HG03460 (cell line): ENCODE data around the gene ADAMTSL1.

Experiments used
- ATAC-seq: cut with Tn5 transposase; IDR thresholded peaks from one replicate; pipeline ENCODE4 v1.9.1; 2021; ENCODE audit not compliant: unreplicated experiment

ADAMTSL1 gene

GRCh38 chr9:18849270-18849669 lies 375.3 kb downstream of the ADAMTSL1 start:
- no peak for ATAC-seq

- no peak for ATAC-seq
Observed at GRCh38 chr9:18849890-18850677, 376.1 kb downstream of the ADAMTSL1 start.

- no peak for ATAC-seq
Observed at GRCh38 chr9:18851069-18851795, 377.3 kb downstream of the ADAMTSL1 start.

GRCh38 chr9:18855656-18856055 lies 381.7 kb downstream of the ADAMTSL1 start:
- no peak for ATAC-seq

DNA sequence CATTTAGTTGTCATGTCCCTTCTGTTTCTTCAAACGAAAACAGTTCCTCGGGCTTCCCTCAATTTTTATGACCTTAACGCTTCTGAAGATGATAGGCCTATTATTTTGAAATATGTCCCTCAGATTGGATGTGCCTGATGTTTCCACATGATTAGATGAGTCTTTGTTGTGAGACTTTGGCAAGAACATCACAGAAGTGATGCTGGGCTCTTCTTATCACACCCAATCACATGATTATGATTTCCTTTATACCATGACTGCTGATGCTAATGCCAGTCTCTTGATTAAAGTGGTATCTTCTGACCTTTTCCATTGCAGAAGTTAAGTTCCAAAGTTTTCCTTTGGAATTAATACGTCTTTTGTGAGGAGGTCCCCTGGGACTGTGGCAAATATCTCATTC lies 383.4 kb downstream of the ADAMTSL1 start:
- no peak for ATAC-seq

DNA sequence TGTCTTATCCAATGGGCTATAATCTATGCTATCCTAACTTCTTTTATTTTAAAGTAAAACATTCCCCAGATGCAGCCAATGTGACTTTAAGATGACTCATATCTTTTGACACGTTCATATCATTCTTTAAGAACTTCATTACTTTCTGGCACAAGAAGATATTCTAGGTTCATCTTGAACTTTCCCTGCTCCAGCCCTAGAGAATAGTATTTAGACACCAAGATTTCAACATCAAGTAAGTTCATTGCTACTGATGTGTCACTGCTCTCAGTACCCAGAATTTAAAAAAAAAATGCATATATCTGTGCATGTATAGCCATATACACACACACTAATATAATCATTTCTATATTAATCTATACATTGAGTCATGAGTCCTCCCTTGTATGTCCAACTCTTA lies 383.8 kb downstream of the ADAMTSL1 start:
- ATAC-seq = no peak

GRCh38 chr9:18861609-18862544 lies 387.9 kb downstream of the ADAMTSL1 start:
- ATAC-seq = no peak

DNA sequence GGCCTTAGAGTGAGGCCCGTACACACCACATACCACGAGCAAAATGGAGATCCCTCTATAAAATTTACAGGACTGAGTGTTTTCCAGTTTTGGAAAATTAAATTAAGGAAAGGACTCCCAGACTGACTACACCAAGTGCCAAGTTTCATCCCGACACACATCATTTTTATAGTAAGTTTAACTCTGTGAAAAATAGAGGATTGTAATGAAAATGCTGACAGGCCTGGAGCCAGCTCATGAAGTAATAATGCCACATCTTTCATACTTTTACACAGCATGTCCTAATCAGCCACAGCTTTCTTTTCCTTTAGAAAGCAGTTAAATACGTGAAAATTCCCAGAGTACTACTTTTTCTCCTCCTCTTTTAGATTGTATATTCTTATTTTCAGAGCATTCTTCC lies 389.8 kb downstream of the ADAMTSL1 start:
- no peak for ATAC-seq

GRCh38 chr9:18864516-18864915 lies 390.6 kb downstream of the ADAMTSL1 start:
- ATAC-seq = no peak

DNA sequence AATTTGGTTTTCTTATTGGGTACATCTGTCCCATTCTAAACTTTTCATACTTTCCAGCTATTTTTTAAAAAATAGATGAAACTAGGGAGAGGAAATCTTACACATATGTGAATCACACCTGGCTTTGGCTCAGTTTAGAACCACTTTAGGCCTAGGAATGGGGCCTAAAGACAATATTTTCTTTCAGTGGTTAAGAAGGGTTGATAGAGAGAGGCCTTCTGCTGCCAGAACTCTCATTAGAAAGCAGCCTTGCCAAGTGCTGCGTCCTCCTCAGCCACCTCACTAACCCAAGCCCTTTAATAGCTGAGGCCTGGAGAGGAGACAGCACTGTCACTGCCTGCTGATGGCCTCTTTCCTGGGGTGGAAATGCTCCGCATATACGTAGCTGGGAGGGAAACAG lies 391.6 kb downstream of the ADAMTSL1 start:
- no peak for ATAC-seq

- ATAC-seq = no peak
Observed at GRCh38 chr9:18866121-18866831, 392.3 kb downstream of the ADAMTSL1 start.

DNA sequence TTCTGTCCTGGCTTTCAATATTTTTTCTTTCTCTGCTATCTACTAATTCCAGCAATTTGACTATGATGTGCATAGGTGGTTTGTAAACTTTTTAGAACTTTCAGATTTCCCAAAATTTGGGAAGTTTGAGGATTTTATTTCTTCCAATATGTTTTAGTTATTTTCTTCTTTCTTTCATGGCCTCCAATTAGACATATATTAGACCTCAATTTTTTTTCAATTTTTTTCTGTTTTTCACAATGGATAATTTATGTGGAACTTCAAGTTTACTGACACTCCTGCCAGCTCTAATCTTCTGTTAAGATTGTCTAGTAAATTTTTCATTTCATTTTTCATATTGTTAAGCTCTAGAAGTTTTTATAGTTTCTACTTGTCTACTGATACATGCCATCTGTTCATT lies 395.8 kb downstream of the ADAMTSL1 start:
- ATAC-seq = no peak

DNA sequence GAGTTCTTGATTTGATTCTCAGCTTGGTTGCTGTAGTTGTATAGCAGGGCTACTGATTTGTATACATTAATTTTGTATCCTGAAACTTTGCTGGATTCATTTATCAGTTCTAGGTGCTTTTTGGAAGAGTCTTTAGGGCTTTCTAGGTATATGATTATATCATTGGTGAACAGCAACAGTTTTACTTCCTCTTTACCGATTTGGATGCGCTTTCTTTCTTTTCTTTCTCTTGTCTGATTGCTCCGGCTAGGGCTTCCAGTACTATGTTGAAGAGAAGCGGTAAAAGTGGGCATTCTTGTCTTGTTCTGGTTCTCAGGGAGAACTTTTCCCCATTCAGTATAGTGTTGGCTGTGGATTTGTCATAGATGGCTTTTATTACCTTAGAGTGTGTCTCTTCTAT lies 400.1 kb downstream of the ADAMTSL1 start:
- no peak for ATAC-seq

GRCh38 chr9:18874990-18875389 lies 401.0 kb downstream of the ADAMTSL1 start:
- ATAC-seq = peak; percentile 63

DNA sequence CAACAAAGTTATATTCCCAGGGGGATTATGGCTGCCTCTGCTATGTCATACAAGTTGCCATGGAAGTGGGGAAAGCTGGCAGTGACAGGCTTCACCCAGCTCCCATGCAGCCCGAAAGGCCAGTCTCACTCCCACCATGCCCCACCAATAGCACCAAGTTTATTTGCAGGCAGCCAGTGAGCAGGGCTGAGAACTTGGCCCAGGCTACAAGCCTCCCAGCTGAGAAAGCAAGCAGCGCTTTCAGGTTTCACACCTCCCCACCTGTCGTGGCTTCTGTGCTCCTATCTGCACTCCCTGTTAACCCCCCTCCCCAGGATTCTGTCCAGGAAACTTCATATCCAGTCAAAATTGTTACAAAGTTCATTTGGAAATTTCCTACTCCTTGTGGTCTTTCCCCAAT lies 404.0 kb downstream of the ADAMTSL1 start:
- no peak for ATAC-seq

DNA sequence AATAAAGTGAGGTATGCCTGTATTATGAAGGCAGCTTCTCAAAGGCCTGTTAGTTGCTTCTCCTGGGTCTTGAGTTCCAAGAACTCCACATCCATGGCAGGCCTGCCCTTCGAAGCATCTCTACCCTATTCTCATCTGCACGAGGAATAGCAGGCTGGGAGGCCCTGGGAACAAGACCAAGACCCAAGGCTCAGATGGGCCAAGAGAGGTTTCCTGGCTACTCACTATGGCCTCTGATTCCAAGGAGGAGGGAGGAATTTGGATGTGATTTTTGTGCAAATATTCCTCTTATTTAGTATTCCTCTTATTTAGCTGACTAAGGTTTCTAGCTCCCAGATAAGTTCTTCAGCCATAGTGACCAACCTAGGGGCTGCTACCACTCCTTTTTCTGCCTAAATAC lies 407.8 kb downstream of the ADAMTSL1 start:
- ATAC-seq = no peak

GRCh38 chr9:18887546-18887945 lies 413.6 kb downstream of the ADAMTSL1 start:
- no peak for ATAC-seq

- ATAC-seq = no peak
Observed at GRCh38 chr9:18888290-18888689, 414.3 kb downstream of the ADAMTSL1 start.

DNA sequence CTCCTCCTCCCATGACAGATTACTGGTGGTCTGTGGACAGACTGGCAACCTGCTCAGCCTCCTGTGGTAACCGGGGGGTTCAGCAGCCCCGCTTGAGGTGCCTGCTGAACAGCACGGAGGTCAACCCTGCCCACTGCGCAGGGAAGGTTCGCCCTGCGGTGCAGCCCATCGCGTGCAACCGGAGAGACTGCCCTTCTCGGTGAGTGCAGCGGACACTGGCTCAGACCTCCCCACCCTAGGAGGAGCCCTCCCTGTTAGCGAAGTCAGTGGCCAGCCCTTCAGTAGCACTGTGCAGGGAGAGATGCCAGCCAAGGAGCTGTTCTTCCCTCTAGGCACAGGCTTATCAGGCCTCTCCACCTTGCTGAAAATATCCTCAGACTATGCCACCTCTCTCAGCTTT lies 415.6 kb downstream of the ADAMTSL1 start:
- no peak for ATAC-seq

DNA sequence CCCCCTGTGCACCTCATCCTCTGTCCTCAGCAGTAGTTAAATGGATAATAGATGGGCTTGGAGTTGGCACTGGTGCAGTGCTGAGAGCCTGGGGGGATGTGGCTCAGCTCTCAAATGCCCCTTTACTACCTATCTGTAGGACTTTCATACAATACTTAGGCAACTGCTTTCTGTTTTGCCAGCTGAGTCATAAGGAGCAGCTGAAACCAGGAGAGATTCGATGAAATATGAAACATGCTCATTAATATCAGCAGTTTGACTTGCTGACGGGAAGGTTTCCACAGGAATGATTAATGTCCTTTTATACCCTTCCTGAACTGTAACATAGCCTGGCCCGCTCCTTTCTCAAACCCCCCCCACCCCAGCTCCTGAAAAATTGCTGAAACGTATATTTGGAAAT lies 416.4 kb downstream of the ADAMTSL1 start:
- ATAC-seq = no peak
